GM12892 (cell line): ENCODE results near the gene NEK4.
A peak's percentile ranks its signal among the peaks of the same experiment; 100 is the strongest.
"Not testable (repeated sequence)": the region's sequence is repeated elsewhere in the genome, so short reads cannot be mapped to it uniquely, and the experiment has no call there.

ENCODE experiments used
- DNase-seq: peaks from one replicate; pipeline ENCODE4 v3.0.0; 2011; ENCODE audit not compliant: insufficient read length
- FAIRE-seq: peaks from 2 replicates; lab custom pipeline; 2011; peaks lifted over from hg19 to GRCh38; lab: Jason Lieb, UNC
- POLR2A ChIP-seq: IDR thresholded peaks from 2 replicates; pipeline ENCODE4 v1.6.1; 2011; ENCODE audit warnings: low read depth, low read length, control low read depth
- POLR2AphosphoS5 ChIP-seq: IDR thresholded peaks from 2 replicates; pipeline ENCODE4 v1.6.1; 2011; ENCODE audit warnings: low read depth, low read length, control low read depth
- TAF1 ChIP-seq: IDR thresholded peaks from 2 replicates; pipeline ENCODE4 v1.6.1; 2011; ENCODE audit warnings: low read depth, mild to moderate bottlenecking, control low read depth, low read length, borderline replicate concordance

The NEK4 gene

DNA sequence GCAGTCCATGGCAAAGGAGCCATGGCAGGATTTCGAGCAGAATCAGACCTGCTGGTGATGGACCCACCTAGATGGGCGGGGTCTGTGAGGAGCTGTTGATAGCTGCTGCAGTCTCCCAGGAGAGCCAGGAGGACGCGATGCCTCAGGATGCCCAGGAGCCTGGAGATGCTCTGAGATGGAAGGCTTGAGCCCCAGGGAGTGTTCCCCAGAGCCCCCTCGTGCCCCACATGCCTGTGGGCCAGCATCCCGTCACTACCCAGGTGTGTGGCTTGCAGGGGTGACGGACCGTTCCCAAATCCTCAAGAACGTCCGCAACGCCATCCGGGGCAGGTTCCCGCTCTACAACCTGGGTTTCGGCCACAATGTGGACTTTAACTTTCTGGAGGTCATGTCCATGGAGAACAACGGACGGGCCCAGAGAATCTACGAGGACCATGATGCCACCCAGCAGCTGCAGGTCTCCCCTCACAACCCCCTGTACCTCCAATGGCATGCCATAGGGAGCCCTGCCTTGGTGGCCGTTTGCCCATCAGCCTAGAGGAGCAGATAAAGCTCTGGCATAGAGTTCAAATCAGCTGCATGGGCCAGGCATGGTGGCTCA lies 13.4 kb upstream of the NEK4 start:
- no peak for TF ChIP-seq TAF1
- FAIRE-seq (no peak), DNase-seq (no peak)

DNA sequence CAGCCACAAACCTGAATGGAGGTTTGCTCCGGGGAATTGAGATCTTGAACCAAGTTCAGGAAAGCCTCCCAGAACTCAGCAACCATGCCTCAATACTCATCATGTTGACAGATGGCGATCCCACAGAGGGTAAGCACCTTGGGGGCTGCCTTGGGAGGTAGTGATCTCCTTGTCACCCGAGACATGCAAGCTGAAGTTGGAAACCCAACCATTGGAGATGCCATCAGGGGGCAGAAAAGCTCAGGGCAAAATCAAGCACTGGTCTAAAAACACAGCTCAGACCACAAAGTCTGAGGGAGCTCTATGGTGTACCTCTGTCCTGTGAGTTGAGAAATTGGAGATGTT lies 12.4 kb upstream of the NEK4 start:
- FAIRE-seq, result no peak
- no peak for TF ChIP-seq TAF1
- TF ChIP-seq POLR2A, result no peak
- TF ChIP-seq POLR2AphosphoS5, result no peak
- no peak for DNase-seq

DNA sequence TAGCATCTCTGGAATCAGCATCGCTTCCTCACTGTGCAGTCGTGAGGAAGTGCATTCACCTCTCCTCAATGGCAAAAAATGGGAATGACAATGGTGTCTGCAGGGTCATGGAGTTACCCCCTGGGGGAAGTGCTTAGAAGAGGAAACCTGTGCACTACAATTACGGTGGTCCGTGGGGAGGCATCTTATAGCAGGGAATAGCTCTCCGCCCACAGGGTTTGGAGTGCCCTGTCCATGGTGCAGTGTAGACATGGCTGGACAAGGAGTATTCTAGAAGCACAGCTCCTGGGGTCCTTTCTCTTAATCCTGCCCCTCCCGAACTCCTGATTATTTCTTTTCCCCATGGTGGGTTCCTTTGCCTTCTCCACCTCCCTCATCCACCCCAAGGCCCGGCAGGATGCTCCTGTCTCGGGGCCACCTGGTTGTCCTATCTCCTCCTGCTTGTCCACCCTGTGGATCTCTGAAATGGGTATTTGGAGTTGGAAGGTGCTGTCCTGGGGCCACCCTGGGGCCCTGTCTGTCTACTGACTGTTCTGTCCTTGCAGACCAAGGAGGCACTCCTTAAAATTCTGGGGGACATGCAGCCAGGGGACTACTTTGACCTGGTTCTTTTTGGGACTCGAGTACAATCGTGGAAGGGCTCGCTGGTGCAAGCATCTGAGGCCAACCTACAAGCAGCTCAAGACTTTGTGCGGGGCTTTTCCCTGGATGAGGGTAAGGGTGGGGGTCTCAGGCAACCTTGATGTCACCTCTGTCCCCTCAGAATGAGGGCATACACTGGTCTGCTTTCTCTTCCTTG lies 11.9 kb upstream of the NEK4 start:
- no peak for TF ChIP-seq TAF1
- TF ChIP-seq POLR2AphosphoS5, result no peak
- TF ChIP-seq POLR2A, result no peak
- DNase-seq (no peak), FAIRE-seq (no peak)

DNA sequence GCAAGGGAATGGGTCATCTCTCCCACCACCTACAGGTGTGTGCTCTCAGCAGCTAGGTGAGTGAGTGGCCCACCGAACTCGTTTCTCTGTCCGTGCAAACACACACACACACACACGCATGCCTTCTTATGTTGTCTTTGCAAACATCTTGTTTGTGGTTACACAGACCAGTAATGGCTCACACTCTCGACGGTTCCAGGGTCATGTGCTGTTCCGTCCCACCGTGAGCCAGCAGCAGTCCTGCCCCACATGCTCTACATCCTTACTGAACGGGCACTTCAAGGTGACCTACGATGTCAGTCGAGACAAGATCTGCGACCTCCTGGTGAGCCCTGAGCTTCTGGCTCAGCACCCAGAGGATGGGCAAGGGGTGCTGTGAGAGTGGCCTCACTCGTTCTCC lies 11.0 kb upstream of the NEK4 start:
- TF ChIP-seq POLR2AphosphoS5, result no peak
- no peak for TF ChIP-seq POLR2A
- TF ChIP-seq TAF1, result no peak
- FAIRE-seq (no peak), DNase-seq (no peak)

DNA sequence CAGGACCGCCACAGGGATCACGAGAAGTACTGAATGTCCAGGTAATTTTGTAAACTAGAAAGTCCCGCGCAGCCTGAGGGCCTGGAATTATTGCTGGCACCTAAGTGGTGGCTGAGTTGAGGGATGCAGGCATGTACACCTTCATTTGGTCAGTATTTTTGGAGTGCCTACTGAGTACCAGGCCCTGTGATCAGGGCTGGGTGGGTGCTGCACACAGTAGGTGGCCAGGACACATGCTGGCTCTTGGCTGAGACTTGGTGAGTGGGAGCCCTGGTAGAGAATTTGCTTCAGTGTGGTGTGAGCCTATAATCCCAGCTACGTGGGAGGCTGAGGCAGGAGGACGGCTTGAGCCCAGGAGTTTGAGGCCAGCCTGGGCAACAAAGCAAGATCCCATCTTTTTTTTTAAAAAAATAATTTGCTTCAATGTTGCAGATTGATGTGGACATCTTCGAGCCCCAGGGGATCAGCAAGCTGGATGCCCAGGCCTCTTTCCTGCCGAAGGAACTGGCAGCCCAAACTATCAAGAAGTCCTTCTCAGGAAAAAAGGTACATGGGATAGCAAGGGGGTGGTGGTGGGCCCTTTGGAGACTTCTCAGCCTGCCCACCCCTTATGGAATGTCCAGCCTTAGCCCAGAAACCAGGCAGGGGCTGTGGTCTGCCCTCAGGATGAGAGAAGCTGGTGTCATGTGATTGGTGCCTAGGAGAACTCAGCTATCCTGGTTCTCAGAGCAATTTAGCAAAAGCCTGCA lies 9.3 kb upstream of the NEK4 start:
- TF ChIP-seq POLR2A, result peak; percentile 1; the same call in 1 of the 2 replicates
- no peak for TF ChIP-seq POLR2AphosphoS5
- DNase-seq (no peak), FAIRE-seq (peak; percentile 61)

DNA sequence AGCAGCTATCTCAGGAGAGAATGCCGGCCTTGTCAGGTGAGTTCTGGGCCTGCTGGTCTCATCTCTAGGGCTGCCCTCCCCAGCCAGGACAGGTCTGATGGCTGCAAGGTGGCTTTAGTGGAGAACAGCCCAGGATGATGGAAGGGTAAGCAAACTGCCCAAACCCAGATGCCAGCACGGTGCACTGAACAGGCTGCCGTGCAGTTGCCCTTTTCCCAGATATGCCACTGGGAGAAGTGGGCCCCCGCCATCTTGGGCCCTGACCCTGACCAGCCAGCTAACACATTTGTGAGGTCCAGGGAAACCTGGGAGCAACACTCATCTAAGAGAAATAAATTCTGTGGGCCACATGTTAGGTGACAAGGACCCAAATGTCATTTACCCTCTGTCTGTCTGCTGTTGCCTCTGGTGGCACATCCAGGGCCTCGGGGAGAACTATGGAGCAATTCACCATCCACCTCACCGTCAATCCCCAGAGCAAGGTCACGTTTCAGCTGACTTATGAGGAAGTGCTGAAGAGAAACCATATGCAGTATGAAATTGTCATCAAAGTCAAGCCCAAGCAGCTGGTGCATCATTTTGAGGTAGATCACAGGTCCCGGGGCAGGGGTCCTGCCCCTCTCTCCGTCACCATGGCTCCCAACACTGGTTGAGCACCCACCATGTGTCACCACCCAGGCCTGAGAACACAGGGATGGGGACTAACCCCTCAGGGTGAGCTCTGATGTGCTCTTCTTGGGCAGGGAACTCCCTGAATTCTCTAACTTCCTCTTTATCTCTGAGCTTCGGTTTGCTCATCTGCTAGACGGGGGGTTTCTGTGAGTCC lies 8.5 kb upstream of the NEK4 start:
- TF ChIP-seq POLR2AphosphoS5, result no peak
- peak; percentile 48 for TF ChIP-seq POLR2A
- DNase-seq (no peak), FAIRE-seq (peak; percentile 81)

DNA sequence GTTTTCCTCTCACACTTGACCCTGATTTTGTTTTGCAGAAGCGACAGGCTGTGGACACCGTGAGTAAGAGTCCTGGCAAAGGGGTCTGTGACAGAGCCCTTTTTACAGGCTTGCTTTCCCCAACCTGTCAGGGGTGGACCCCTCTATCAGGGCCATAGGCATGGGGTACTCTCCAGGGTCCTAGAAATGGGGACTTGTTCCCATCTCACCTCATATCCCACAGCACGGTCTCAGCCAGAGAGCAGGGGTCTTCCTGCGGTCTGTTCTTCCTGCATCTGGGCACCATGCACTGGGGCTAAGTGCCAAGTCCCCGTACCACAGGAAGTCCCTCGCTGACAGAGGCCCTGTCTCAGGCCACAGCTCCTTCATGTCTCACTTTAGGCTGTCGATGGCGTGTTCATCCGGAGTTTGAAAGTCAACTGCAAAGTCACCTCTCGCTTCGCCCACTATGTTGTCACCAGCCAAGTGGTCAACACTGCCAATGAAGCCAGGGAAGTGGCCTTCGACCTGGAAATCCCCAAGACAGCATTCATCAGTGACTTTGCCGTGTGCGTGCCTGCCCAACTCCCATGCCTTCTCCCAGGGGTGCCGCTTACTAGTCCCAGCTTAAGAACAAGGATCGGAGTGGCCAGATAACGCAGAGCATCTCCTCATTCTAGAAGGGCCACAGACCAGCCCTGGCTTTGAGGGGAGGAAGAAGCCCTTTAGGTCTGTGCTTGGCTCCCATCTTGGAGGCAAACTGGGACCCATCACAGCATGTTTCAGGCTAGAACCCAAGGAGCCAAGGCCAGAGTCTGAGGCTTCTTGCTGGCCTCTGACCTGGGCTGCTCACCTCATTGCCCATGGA lies 7.4 kb upstream of the NEK4 start:
- DNase-seq, result no peak
- peak; percentile 5 for FAIRE-seq
- TF ChIP-seq POLR2A (no peak), TAF1 (no peak), POLR2AphosphoS5 (no peak)

DNA sequence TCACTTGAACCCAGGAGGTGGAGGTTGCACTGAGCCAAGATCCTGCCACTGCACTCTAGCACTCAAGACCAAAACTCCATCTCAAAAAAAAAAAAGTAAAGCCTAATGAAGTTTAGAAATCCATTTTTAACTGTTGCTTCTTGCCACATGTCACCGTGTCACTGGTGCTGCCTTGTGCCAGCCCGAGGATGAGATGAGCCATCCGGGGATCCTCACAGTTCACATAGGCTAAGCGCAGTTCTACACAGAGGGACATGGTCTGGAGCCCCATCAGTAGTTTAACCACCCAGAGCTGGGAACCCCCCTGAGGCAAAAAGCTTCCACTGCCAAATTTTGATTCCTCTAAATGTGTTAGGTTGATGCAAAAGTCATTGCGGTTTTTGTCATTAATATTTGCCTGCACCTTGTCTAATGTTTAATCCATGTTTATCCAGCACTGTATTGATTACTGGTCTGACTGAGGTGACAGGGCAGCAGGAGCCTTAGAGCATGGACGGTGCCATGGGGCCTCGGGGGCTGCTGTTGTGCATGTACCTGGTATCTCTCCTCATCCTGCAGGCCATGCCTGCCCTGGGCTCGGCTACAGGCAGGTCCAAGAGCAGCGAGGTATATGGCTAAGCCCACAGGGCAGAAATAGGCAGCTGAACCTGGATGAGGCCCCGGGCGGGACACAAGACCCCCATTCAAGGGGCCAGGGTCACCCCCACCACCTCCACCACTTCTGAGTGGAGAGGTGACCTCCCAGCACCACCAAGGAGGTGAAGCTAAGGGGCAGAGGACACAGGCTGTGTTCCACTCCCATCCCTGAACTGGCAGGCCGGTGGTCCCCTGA lies 6.6 kb upstream of the NEK4 start, which contains the start of gene ITIH1:
ITIH1 (plus strand) TSS at position 473 of the 832 bp plus-strand sequence; CDS start at position 490, 17 bp downstream.
- TF ChIP-seq POLR2A (no peak), POLR2AphosphoS5 (no peak), TAF1 (no peak)
- no peak for FAIRE-seq
- no peak for DNase-seq

DNA sequence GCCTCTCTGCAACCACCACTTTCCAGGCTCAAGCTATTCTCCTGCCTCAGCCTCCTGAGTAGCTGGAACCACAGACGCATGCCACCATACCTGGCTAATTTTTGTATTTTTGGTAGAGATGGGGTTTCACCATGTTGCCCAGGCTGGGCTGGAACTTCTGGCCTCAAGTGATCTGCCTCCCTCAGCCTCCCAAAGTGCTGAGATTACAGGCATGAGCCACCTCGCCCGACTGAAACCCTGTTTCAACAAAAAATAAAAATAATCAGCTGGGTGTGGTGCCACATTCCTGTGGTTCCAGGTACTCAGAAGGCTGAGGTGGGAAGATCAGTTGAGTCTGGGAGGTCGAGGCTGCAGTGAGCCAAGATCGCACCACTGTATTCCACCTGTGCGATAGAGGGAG lies 5.7 kb upstream of the NEK4 start:
- not testable (repeated sequence) for DNase-seq, FAIRE-seq

DNA sequence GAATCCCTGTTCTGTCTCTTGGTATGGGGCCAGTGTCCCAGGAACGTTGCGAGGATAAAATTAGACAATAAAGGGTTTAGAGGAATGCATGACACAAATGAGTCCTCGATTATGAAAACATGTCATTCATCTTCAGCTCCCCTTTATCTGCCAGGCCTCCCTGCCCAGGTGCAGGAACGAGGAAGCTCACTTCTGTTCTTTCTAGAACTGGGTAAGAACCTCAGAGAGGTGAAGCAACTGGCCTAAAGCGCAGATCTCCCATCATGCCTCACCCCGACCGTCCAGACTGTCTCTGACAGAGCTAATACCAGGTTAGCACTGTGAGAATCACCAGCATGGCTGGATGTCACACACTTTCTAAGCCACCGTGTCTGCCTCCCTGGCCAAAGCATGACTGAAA lies 5.1 kb upstream of the NEK4 start:
- DNase-seq (no peak), FAIRE-seq (no peak)
- TF ChIP-seq POLR2A (no peak), POLR2AphosphoS5 (no peak), TAF1 (no peak)
